Measurements from ENCODE around the gene POLR2J.
"Not testable (repeated sequence)": the region's sequence is repeated elsewhere in the genome, so short reads cannot be mapped to it uniquely, and the experiment has no call there.

Gene POLR2J

DNA sequence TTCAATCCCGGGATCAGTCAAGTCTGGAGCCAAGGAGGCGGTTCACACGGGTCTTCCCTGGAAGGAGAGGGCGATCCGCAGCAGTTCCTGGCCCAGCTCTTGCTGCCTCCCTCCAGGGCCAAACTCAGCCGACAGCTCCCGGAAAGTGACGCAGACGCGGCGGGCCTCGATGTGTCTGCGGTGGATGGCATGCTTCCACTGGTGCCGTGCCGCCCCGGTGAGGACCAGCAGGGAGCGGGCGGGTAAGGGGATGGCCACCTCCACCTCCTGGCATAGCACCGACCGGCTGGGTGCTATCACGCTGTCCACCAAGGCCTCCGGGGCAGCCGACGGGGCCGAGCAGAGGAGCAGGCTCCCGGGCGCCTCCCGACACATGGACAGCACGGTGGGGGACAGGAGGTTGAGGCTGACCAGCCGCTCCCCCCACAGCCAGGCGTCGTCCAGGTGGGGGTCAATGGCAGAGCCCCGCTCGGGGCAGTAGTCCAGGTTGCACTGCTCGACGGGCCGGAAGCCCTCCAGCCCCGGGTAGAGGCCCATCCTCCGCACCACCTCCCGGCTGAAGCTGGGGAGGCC, 21.3 kb downstream of the POLR2J start:
- TF ChIP-seq CTCF (IDR thresholded peaks at IDR 0.05; ENCODE audit: poor library complexity, severe bottlenecking) = no peak
- H3K27me3 ChIP-seq (ENCODE audit: insufficient read depth, poor library complexity, severe bottlenecking) = no peaks in the 10 kb centered on the region
- H3K4me1 ChIP-seq (ENCODE audit: insufficient read depth, poor library complexity, severe bottlenecking) = no peaks in the 10 kb centered on the region
- no peaks in the 10 kb centered on the region for H3K9me3 ChIP-seq (ENCODE audit: severe bottlenecking)
- H3K4me3 ChIP-seq (ENCODE audit: severe bottlenecking) = no peak overlapping the region
- H3K36me3 ChIP-seq (ENCODE audit: low read depth) = peaks cover 13% of the 10 kb centered on the region
- ATAC-seq (ENCODE audit: low read depth) (no peak), DNase-seq (ENCODE audit: low spot score) (no peak)
- no peak overlapping the region for H3K27ac ChIP-seq (ENCODE audit: poor library complexity, severe bottlenecking)

GRCh38 chr7:102456327-102456726, 22.4 kb downstream of the POLR2J start:
- ATAC-seq (ENCODE audit: low read depth) = 0 out of 3 replicates have a peak, but pooled peaks have one; percentile 10
- no peak for TF ChIP-seq CTCF (IDR thresholded peaks at IDR 0.05; ENCODE audit: poor library complexity, severe bottlenecking)
- Histone ChIP-seq H3K4me1 (ENCODE audit: insufficient read depth, poor library complexity, severe bottlenecking) (no peaks in the 10 kb centered on the region), H3K9me3 (ENCODE audit: severe bottlenecking) (no peaks in the 10 kb centered on the region), H3K4me3 (ENCODE audit: severe bottlenecking) (no peak overlapping the region), H3K27ac (ENCODE audit: poor library complexity, severe bottlenecking) (no peak overlapping the region), H3K27me3 (ENCODE audit: insufficient read depth, poor library complexity, severe bottlenecking) (no peaks in the 10 kb centered on the region), H3K36me3 (ENCODE audit: low read depth) (peaks cover 13% of the 10 kb centered on the region)
- no peak for DNase-seq (ENCODE audit: low spot score)

GRCh38 chr7:102455596-102455995, 23.1 kb downstream of the POLR2J start:
- Histone ChIP-seq H3K9me3 (ENCODE audit: severe bottlenecking) (no peaks in the 10 kb centered on the region), H3K27me3 (ENCODE audit: insufficient read depth, poor library complexity, severe bottlenecking) (no peaks in the 10 kb centered on the region), H3K4me3 (ENCODE audit: severe bottlenecking) (no peak overlapping the region), H3K27ac (ENCODE audit: poor library complexity, severe bottlenecking) (no peak overlapping the region), H3K36me3 (ENCODE audit: low read depth) (peaks cover 13% of the 10 kb centered on the region), H3K4me1 (ENCODE audit: insufficient read depth, poor library complexity, severe bottlenecking) (no peaks in the 10 kb centered on the region)
- TF ChIP-seq CTCF (IDR thresholded peaks at IDR 0.05; ENCODE audit: poor library complexity, severe bottlenecking) = no peak
- DNase-seq (ENCODE audit: low spot score) (no peak), ATAC-seq (ENCODE audit: low read depth) (no peak)

GRCh38 chr7:102454932-102455331, 23.8 kb downstream of the POLR2J start:
- not testable (repeated sequence) for H3K27ac ChIP-seq (ENCODE audit: poor library complexity, severe bottlenecking); H3K27me3 ChIP-seq (ENCODE audit: insufficient read depth, poor library complexity, severe bottlenecking); DNase-seq (ENCODE audit: low spot score); H3K9me3 ChIP-seq (ENCODE audit: severe bottlenecking); H3K4me3 ChIP-seq (ENCODE audit: severe bottlenecking); ATAC-seq (ENCODE audit: low read depth); H3K4me1 ChIP-seq (ENCODE audit: insufficient read depth, poor library complexity, severe bottlenecking)
- H3K36me3 ChIP-seq (ENCODE audit: low read depth) = peaks cover 13% of the 10 kb centered on the region

- TF ChIP-seq CTCF (IDR thresholded peaks at IDR 0.05; ENCODE audit: poor library complexity, severe bottlenecking) = no peak
- Histone ChIP-seq H3K4me1 (ENCODE audit: insufficient read depth, poor library complexity, severe bottlenecking) (no peaks in the 10 kb centered on the region), H3K36me3 (ENCODE audit: low read depth) (peaks cover 13% of the 10 kb centered on the region), H3K27ac (ENCODE audit: poor library complexity, severe bottlenecking) (no peak overlapping the region), H3K27me3 (ENCODE audit: insufficient read depth, poor library complexity, severe bottlenecking) (no peaks in the 10 kb centered on the region), H3K9me3 (ENCODE audit: severe bottlenecking) (no peaks in the 10 kb centered on the region), H3K4me3 (ENCODE audit: severe bottlenecking) (no peak overlapping the region)
- ATAC-seq (ENCODE audit: low read depth) (no peak), DNase-seq (ENCODE audit: low spot score) (no peak)
Observed at GRCh38 chr7:102454468-102454867, 24.3 kb downstream of the POLR2J start.

Measured in RWPE2 (cell line).